ENCODE data around the gene IQGAP2. TPM values are rescaled to one million over a fixed set of nuclear protein-coding genes. Genes with fewer than 3 reads are reported as not detected.
A peak's percentile ranks its signal among the peaks of the same experiment; 100 is the strongest.
"Not testable (repeated sequence)": the region's sequence is repeated elsewhere in the genome, so short reads cannot be mapped to it uniquely, and the experiment has no call there.

Gene IQGAP2
- total and polyA plus RNA-seq, 9 donors: 5.4 to 18.9 (median 9.5) TPM

GRCh38 chr5:76437507-76437906 lies 34.4 kb downstream of the IQGAP2 start:
- H3K4me1 ChIP-seq (ENCODE audit: control insufficient read depth, insufficient read depth, low read length); DNase-seq; H3K36me3 ChIP-seq (ENCODE audit: control insufficient read depth, insufficient read depth, low read length); H3K27me3 ChIP-seq (ENCODE audit: control insufficient read depth, insufficient read depth, low read length); H3K27ac ChIP-seq (ENCODE audit: low read length); H3K9me3 ChIP-seq (replicated peaks; ENCODE audit: control insufficient read depth, low read depth, low read length); H3K4me3 ChIP-seq (ENCODE audit: low read length): not testable (repeated sequence)
- no CpG with 5 or more reads among the region's 3 CpGs for WGBS (ENCODE audit: insufficient coverage)

GRCh38 chr5:76438025-76438424 lies 34.9 kb downstream of the IQGAP2 start:
- no CpG with 5 or more reads among the region's 1 CpG for WGBS (ENCODE audit: insufficient coverage)
- H3K27me3 ChIP-seq (ENCODE audit: control insufficient read depth, insufficient read depth, low read length): no peaks in the 10 kb centered on the region
- no peak overlapping the region for H3K27ac ChIP-seq (ENCODE audit: low read length)
- H3K9me3 ChIP-seq (replicated peaks; ENCODE audit: control insufficient read depth, low read depth, low read length): peaks cover 2% of the 10 kb centered on the region
- H3K36me3 ChIP-seq (ENCODE audit: control insufficient read depth, insufficient read depth, low read length): no peaks in the 10 kb centered on the region
- DNase-seq: no peak
- no peaks in the 10 kb centered on the region for H3K4me1 ChIP-seq (ENCODE audit: control insufficient read depth, insufficient read depth, low read length)
- H3K4me3 ChIP-seq (ENCODE audit: low read length): no peak overlapping the region

- no peak overlapping the region for H3K4me3 ChIP-seq (ENCODE audit: low read length)
- DNase-seq: no peak
- H3K36me3 ChIP-seq (ENCODE audit: control insufficient read depth, insufficient read depth, low read length): no peaks in the 10 kb centered on the region
- no peaks in the 10 kb centered on the region for H3K4me1 ChIP-seq (ENCODE audit: control insufficient read depth, insufficient read depth, low read length)
- WGBS (ENCODE audit: insufficient coverage): no CpG with 5 or more reads among the region's 1 CpG
- no peak overlapping the region for H3K27ac ChIP-seq (ENCODE audit: low read length)
- peaks cover 2% of the 10 kb centered on the region for H3K9me3 ChIP-seq (replicated peaks; ENCODE audit: control insufficient read depth, low read depth, low read length)
- no peaks in the 10 kb centered on the region for H3K27me3 ChIP-seq (ENCODE audit: control insufficient read depth, insufficient read depth, low read length)
Observed at GRCh38 chr5:76439201-76439600, 36.1 kb downstream of the IQGAP2 start.

GRCh38 chr5:76439929-76440328 lies 36.8 kb downstream of the IQGAP2 start:
- Histone ChIP-seq H3K9me3 (replicated peaks; ENCODE audit: control insufficient read depth, low read depth, low read length) (peaks cover 2% of the 10 kb centered on the region), H3K4me3 (ENCODE audit: low read length) (no peak overlapping the region), H3K36me3 (ENCODE audit: control insufficient read depth, insufficient read depth, low read length) (no peaks in the 10 kb centered on the region), H3K27ac (ENCODE audit: low read length) (no peak overlapping the region), H3K4me1 (ENCODE audit: control insufficient read depth, insufficient read depth, low read length) (no peaks in the 10 kb centered on the region), H3K27me3 (ENCODE audit: control insufficient read depth, insufficient read depth, low read length) (no peaks in the 10 kb centered on the region)
- no peak for DNase-seq

GRCh38 chr5:76441101-76441500 lies 38.0 kb downstream of the IQGAP2 start:
- H3K4me1 ChIP-seq (ENCODE audit: control insufficient read depth, insufficient read depth, low read length): no peaks in the 10 kb centered on the region
- no peak overlapping the region for H3K4me3 ChIP-seq (ENCODE audit: low read length)
- no peaks in the 10 kb centered on the region for H3K27me3 ChIP-seq (ENCODE audit: control insufficient read depth, insufficient read depth, low read length)
- no peaks in the 10 kb centered on the region for H3K36me3 ChIP-seq (ENCODE audit: control insufficient read depth, insufficient read depth, low read length)
- H3K9me3 ChIP-seq (replicated peaks; ENCODE audit: control insufficient read depth, low read depth, low read length): peaks cover 2% of the 10 kb centered on the region
- no peak overlapping the region for H3K27ac ChIP-seq (ENCODE audit: low read length)
- WGBS (ENCODE audit: insufficient coverage): 95% methylated on average over 2 of the region's 6 CpGs
- no peak for DNase-seq

- Histone ChIP-seq H3K36me3 (ENCODE audit: control insufficient read depth, insufficient read depth, low read length) (no peaks in the 10 kb centered on the region), H3K27ac (ENCODE audit: low read length) (no peak overlapping the region), H3K9me3 (replicated peaks; ENCODE audit: control insufficient read depth, low read depth, low read length) (peaks cover 2% of the 10 kb centered on the region), H3K4me1 (ENCODE audit: control insufficient read depth, insufficient read depth, low read length) (no peaks in the 10 kb centered on the region), H3K27me3 (ENCODE audit: control insufficient read depth, insufficient read depth, low read length) (no peaks in the 10 kb centered on the region), H3K4me3 (ENCODE audit: low read length) (no peak overlapping the region)
- DNase-seq: no peak
- 62% methylated on average over 4 of the region's 6 CpGs for WGBS (ENCODE audit: insufficient coverage)
Observed at GRCh38 chr5:76441890-76442673, 39.0 kb downstream of the IQGAP2 start.

- Histone ChIP-seq H3K27ac (ENCODE audit: low read length) (no peak overlapping the region), H3K4me3 (ENCODE audit: low read length) (no peak overlapping the region), H3K27me3 (ENCODE audit: control insufficient read depth, insufficient read depth, low read length) (no peaks in the 10 kb centered on the region), H3K4me1 (ENCODE audit: control insufficient read depth, insufficient read depth, low read length) (no peaks in the 10 kb centered on the region), H3K36me3 (ENCODE audit: control insufficient read depth, insufficient read depth, low read length) (no peaks in the 10 kb centered on the region), H3K9me3 (replicated peaks; ENCODE audit: control insufficient read depth, low read depth, low read length) (peaks cover 2% of the 10 kb centered on the region)
- peak; percentile 67 for DNase-seq
- WGBS (ENCODE audit: insufficient coverage): no CpG with 5 or more reads among the region's 4 CpGs
Observed at GRCh38 chr5:76443066-76443800, 40.1 kb downstream of the IQGAP2 start.

- H3K27ac ChIP-seq (ENCODE audit: low read length): no peak overlapping the region
- no peaks in the 10 kb centered on the region for H3K36me3 ChIP-seq (ENCODE audit: control insufficient read depth, insufficient read depth, low read length)
- peaks cover 1% of the 10 kb centered on the region for H3K9me3 ChIP-seq (replicated peaks; ENCODE audit: control insufficient read depth, low read depth, low read length)
- 100% methylated on average over 2 of the region's 4 CpGs for WGBS (ENCODE audit: insufficient coverage)
- no peak overlapping the region for H3K4me3 ChIP-seq (ENCODE audit: low read length)
- no peaks in the 10 kb centered on the region for H3K27me3 ChIP-seq (ENCODE audit: control insufficient read depth, insufficient read depth, low read length)
- no peaks in the 10 kb centered on the region for H3K4me1 ChIP-seq (ENCODE audit: control insufficient read depth, insufficient read depth, low read length)
- no peak for DNase-seq
Observed at GRCh38 chr5:76445063-76445462, 42.0 kb downstream of the IQGAP2 start.

- no peak overlapping the region for H3K4me3 ChIP-seq (ENCODE audit: low read length)
- WGBS (ENCODE audit: insufficient coverage): 94% methylated on average over 2 of the region's 5 CpGs
- H3K27me3 ChIP-seq (ENCODE audit: control insufficient read depth, insufficient read depth, low read length): no peaks in the 10 kb centered on the region
- no peaks in the 10 kb centered on the region for H3K9me3 ChIP-seq (replicated peaks; ENCODE audit: control insufficient read depth, low read depth, low read length)
- no peak overlapping the region for H3K27ac ChIP-seq (ENCODE audit: low read length)
- H3K36me3 ChIP-seq (ENCODE audit: control insufficient read depth, insufficient read depth, low read length): no peaks in the 10 kb centered on the region
- no peaks in the 10 kb centered on the region for H3K4me1 ChIP-seq (ENCODE audit: control insufficient read depth, insufficient read depth, low read length)
- no peak for DNase-seq
Observed at GRCh38 chr5:76445830-76446229, 42.7 kb downstream of the IQGAP2 start.

- DNase-seq: no peak
- no peaks in the 10 kb centered on the region for H3K4me1 ChIP-seq (ENCODE audit: control insufficient read depth, insufficient read depth, low read length)
- no peak overlapping the region for H3K27ac ChIP-seq (ENCODE audit: low read length)
- no peaks in the 10 kb centered on the region for H3K36me3 ChIP-seq (ENCODE audit: control insufficient read depth, insufficient read depth, low read length)
- no peaks in the 10 kb centered on the region for H3K9me3 ChIP-seq (replicated peaks; ENCODE audit: control insufficient read depth, low read depth, low read length)
- no peaks in the 10 kb centered on the region for H3K27me3 ChIP-seq (ENCODE audit: control insufficient read depth, insufficient read depth, low read length)
- H3K4me3 ChIP-seq (ENCODE audit: low read length): no peak overlapping the region
- 91% methylated on average over 2 of the region's 6 CpGs for WGBS (ENCODE audit: insufficient coverage)
Observed at GRCh38 chr5:76446776-76447175, 43.7 kb downstream of the IQGAP2 start.
